Panc1 (cell line): ENCODE results near the gene GLIS1. TPM values are rescaled to one million over a fixed set of nuclear protein-coding genes. Genes with fewer than 3 reads are reported as not detected.

ENCODE experiments used
- ATAC-seq: fragments of 200-7000 bp; cut with Tn5 transposase; 2 replicates; pipeline ENCODE4 v1.9.1; 2020; ENCODE audit warnings: mild to moderate bottlenecking, moderate library complexity
- BruUV-seq: library from RNA; stranded (reverse); fragments of 400-500 nt; replicated peaks from 2 replicates; lab custom pipeline; 2021; lab: Mats Ljungman, UMichigan
- CTCF ChIA-PET: fragments of 300-600 bp; sonication (Branson Sonifier 250); formaldehyde crosslinking; loops from one replicate; lab custom pipeline; 2022; ENCODE audit warnings: antibody characterized with exemption; lab: Charles Lee
- POLR2A ChIA-PET: fragments of 300-600 bp; sonication (Branson Sonifier 250); formaldehyde crosslinking; loops from one replicate; lab custom pipeline; 2022; ENCODE audit warnings: antibody characterized with exemption; lab: Charles Lee
- DNase-seq: peaks from one replicate; pipeline ENCODE4 v3.0.0-alpha.2; 2010; ENCODE audit warnings: low read depth, low spot score
- H3K27ac ChIP-seq: 2 replicates; pipeline ENCODE4 v1.5.1; 2011; ENCODE audit warnings: mild to moderate bottlenecking, low read length, inconsistent platforms
- H3K27me3 ChIP-seq: fragments of 200-500 bp; sonication (Bioruptor generic); 2 replicates; pipeline ENCODE4 v1.6.0; 2014; ENCODE audit warnings: low read length, inconsistent platforms; ENCODE audit not compliant: control insufficient read depth, insufficient read depth
- H3K36me3 ChIP-seq: fragments of 200-500 bp; sonication (Bioruptor generic); 2 replicates; pipeline ENCODE4 v1.5.1; 2014; ENCODE audit warnings: inconsistent platforms, mild to moderate bottlenecking, low read length, moderate library complexity; ENCODE audit not compliant: control insufficient read depth, insufficient read depth
- H3K4me1 ChIP-seq: 2 replicates; pipeline ENCODE4 v1.5.1; 2011; ENCODE audit warnings: inconsistent platforms, mild to moderate bottlenecking, low read length, moderate library complexity; ENCODE audit not compliant: control insufficient read depth, insufficient read depth
- H3K4me3 ChIP-seq, 2 experiments: 2 replicates each; pipeline ENCODE4 v1.5.1; 2011 to 2012; ENCODE audit warnings: low read depth in 2 of 2, low read length in 2 of 2, mild to moderate bottlenecking in 2 of 2, inconsistent platforms in 1 of 2, moderate library complexity in 1 of 2
- H3K9me3 ChIP-seq: fragments of 200-500 bp; sonication (Bioruptor generic); 2 replicates; pipeline ENCODE4 v1.5.1; 2014; ENCODE audit warnings: low read depth, mild to moderate bottlenecking, inconsistent platforms, low read length, moderate library complexity; ENCODE audit not compliant: control insufficient read depth, insufficient read depth
- POLR2AphosphoS5 ChIP-seq: IDR thresholded peaks from 2 replicates; pipeline ENCODE4 v1.6.1; 2012; ENCODE audit warnings: mild to moderate bottlenecking, low read depth, low read length, moderate library complexity
- SIN3A ChIP-seq: IDR thresholded peaks from 2 replicates; pipeline ENCODE4 v1.6.1; 2012; ENCODE audit warnings: low read depth, mild to moderate bottlenecking, low read length, moderate library complexity, borderline replicate concordance; ENCODE audit not compliant: insufficient read depth
- TCF7L2 ChIP-seq: IDR thresholded peaks from 2 replicates; pipeline ENCODE4 v1.6.1; 2011; ENCODE audit warnings: mild to moderate bottlenecking, low read depth, low read length, inconsistent platforms
- in situ Hi-C: cut with HindIII; loops from 2 replicates; pipeline ENCODE4 v1.10.0; 2016; ENCODE audit warnings: low sequenced_read_pairs, low pct_unique_long_range_greater_than_20kb
- intact Hi-C: fragments of 100-400 bp; cut with micrococcal nuclease; formaldehyde crosslinking; loops from one replicate; pipeline ENCODE4 v1.10.0; 2022; ENCODE audit not compliant: unreplicated experiment
- total RNA-seq: library from RNA; stranded (reverse); gene quantifications from one replicate; pipeline ENCODE4 v1.2.1, GENCODE V29; 2021; ENCODE audit not compliant: unreplicated experiment
- TF ChIP-seq, protein P1 (sequence below): fragments of 450-650 bp; IDR thresholded peaks from 2 replicates; pipeline ENCODE4 v1.5.1; 2017; ENCODE audit warnings: mild to moderate bottlenecking
- TF ChIP-seq, protein P2 (sequence below), 2 experiments: IDR thresholded peaks; 2 replicates each; pipeline ENCODE4 v1.6.1; 2011 to 2012; ENCODE audit warnings: low read depth in 2 of 2, control low read depth in 1 of 2, low read length in 1 of 2, mild to moderate bottlenecking in 1 of 2, moderate library complexity in 1 of 2; ENCODE audit not compliant: insufficient read depth in 1 of 2

The GLIS1 gene
- total RNA-seq, 1 experiment from 2014 or later = 0.28 TPM

DNA sequence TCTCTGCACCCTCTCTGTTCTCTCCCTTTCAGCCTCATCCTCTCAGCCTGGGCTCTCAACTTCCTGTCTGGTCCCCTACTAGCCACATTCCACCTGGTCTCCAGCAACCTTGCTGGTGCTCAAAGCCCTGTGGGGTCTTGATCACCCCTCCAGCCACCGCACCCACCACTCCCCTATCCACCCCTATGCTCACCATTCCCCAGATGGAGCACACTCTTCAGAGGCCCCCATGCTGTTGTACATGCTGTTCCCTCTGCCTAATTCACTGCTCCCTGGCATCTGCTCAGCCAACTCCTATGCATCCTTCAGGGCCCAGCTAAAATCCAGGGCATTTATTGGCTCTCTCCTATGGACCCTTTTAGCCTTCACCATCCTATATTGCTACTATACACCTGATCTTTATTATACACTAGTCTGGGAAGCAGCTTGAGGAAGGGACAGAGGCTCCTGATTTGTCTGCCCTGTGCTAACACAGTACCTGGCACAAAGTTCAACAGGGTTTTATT is 81.0 kb downstream of the GLIS1 start:
- Histone ChIP-seq H3K36me3 (no peaks in the 10 kb centered on the region), H3K27ac (no peak overlapping the region), H3K4me3 (no peak overlapping the region), H3K4me1 (no peaks in the 10 kb centered on the region), H3K27me3 (0 out of 2 replicates have a peak, but pooled peaks cover 3% of the 10 kb centered on the region), H3K9me3 (no peaks in the 10 kb centered on the region)
- in situ Hi-C loops (no loop called here), intact Hi-C loops (no loop called here)
- TF ChIP-seq TCF7L2 (no peak), SIN3A (no peak), POLR2AphosphoS5 (no peak)
- TF ChIP-seq, protein P1, sequence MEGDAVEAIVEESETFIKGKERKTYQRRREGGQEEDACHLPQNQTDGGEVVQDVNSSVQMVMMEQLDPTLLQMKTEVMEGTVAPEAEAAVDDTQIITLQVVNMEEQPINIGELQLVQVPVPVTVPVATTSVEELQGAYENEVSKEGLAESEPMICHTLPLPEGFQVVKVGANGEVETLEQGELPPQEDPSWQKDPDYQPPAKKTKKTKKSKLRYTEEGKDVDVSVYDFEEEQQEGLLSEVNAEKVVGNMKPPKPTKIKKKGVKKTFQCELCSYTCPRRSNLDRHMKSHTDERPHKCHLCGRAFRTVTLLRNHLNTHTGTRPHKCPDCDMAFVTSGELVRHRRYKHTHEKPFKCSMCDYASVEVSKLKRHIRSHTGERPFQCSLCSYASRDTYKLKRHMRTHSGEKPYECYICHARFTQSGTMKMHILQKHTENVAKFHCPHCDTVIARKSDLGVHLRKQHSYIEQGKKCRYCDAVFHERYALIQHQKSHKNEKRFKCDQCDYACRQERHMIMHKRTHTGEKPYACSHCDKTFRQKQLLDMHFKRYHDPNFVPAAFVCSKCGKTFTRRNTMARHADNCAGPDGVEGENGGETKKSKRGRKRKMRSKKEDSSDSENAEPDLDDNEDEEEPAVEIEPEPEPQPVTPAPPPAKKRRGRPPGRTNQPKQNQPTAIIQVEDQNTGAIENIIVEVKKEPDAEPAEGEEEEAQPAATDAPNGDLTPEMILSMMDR = no peak
- TF ChIP-seq, protein P2, sequence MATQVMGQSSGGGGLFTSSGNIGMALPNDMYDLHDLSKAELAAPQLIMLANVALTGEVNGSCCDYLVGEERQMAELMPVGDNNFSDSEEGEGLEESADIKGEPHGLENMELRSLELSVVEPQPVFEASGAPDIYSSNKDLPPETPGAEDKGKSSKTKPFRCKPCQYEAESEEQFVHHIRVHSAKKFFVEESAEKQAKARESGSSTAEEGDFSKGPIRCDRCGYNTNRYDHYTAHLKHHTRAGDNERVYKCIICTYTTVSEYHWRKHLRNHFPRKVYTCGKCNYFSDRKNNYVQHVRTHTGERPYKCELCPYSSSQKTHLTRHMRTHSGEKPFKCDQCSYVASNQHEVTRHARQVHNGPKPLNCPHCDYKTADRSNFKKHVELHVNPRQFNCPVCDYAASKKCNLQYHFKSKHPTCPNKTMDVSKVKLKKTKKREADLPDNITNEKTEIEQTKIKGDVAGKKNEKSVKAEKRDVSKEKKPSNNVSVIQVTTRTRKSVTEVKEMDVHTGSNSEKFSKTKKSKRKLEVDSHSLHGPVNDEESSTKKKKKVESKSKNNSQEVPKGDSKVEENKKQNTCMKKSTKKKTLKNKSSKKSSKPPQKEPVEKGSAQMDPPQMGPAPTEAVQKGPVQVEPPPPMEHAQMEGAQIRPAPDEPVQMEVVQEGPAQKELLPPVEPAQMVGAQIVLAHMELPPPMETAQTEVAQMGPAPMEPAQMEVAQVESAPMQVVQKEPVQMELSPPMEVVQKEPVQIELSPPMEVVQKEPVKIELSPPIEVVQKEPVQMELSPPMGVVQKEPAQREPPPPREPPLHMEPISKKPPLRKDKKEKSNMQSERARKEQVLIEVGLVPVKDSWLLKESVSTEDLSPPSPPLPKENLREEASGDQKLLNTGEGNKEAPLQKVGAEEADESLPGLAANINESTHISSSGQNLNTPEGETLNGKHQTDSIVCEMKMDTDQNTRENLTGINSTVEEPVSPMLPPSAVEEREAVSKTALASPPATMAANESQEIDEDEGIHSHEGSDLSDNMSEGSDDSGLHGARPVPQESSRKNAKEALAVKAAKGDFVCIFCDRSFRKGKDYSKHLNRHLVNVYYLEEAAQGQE (IDR thresholded peaks at IDR 0.05; ENCODE audit: insufficient read depth in 1 of 2, low read depth in 2 of 2, low read length in 1 of 2) = no peak
- POLR2A ChIA-PET = interaction anchor here (0.5 kb wide), 1 partner anchor 964 kb away, joined by 4 read pairs; no protein-coding TSS in a partner anchor
- DNase-seq (no peak), ATAC-seq (no peak)
- CTCF ChIA-PET = interaction anchor here (0.6 kb wide), 1 partner anchor 121 kb away, joined by 3 read pairs; no protein-coding TSS in a partner anchor
- no TSS peak for BruUV-seq

DNA sequence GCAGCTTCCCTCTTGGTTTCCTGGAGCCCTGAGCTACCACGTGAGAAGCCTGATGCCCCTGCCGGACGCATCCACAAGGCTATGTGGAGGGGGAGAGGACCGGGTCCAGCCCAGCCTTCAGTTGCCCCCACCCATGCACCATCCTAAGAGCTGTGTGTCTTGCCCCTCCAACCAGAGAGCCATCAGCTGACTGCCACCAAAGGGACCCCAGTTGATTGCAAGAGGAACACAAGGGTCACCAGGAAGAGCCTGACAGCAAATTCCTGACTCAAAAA is 81.5 kb downstream of the GLIS1 start:
- no peak for ATAC-seq
- no peak for DNase-seq
- no peak overlapping the region for H3K4me3 ChIP-seq
- in situ Hi-C loops = no loop called here
- TF ChIP-seq SIN3A (no peak), POLR2AphosphoS5 (no peak)
- TF ChIP-seq, protein P1 = no peak
- H3K36me3 ChIP-seq = no peaks in the 10 kb centered on the region
- H3K27me3 ChIP-seq = 0 out of 2 replicates have a peak, but pooled peaks cover 3% of the 10 kb centered on the region
- no peak overlapping the region for H3K27ac ChIP-seq
- ChIA-PET POLR2A (no interaction called here), CTCF (interaction anchor here (0.6 kb wide), 1 partner anchor 121 kb away, joined by 3 read pairs; no protein-coding TSS in a partner anchor)
- no peaks in the 10 kb centered on the region for H3K9me3 ChIP-seq
- no TSS peak for BruUV-seq
- intact Hi-C loops = no loop called here
- H3K4me1 ChIP-seq = no peaks in the 10 kb centered on the region
